GM10266 (cell line): ENCODE results near the gene PPARD.
A peak's percentile ranks its signal among the peaks of the same experiment; 100 is the strongest.

Source experiments
- DNase-seq: peaks from one replicate; pipeline ENCODE4 v3.0.0; 2012; ENCODE audit errors: extremely low spot score
- CTCF ChIP-seq: IDR thresholded peaks from 2 replicates; pipeline ENCODE4 v1.5.1; 2012; ENCODE audit warnings: mild to moderate bottlenecking, low read depth; ENCODE audit not compliant: control insufficient read depth, insufficient read depth; ENCODE audit errors: missing control alignments

Gene PPARD

GRCh38 chr6:35297601-35298481, 44.5 kb upstream of the PPARD start, which contains the start of gene DEF6:
Gene DEF6, plus strand, starts transcription at chr6:35297818. Its CDS starts 39 bp downstream, at chr6:35297857.
- TF ChIP-seq CTCF: peak; percentile 94
- peak; percentile 90 for DNase-seq

GRCh38 chr6:35298625-35299140, 43.7 kb upstream of the PPARD start:
- no peak for TF ChIP-seq CTCF

GRCh38 chr6:35299674-35300073, 42.7 kb upstream of the PPARD start:
- DNase-seq: no peak
- no peak for TF ChIP-seq CTCF

More at GRCh38 chr6:35298625-35299140, 43.7 kb upstream of the PPARD start:
- DNase-seq: no peak

GRCh38 chr6:35300848-35301247, 41.5 kb upstream of the PPARD start:
- DNase-seq: no peak
- TF ChIP-seq CTCF: no peak

- no peak for TF ChIP-seq CTCF
- DNase-seq: peak; percentile 83
These were observed 39.6 kb upstream of the PPARD start for GRCh38 chr6:35302604-35303241.

- DNase-seq: no peak
- TF ChIP-seq CTCF: no peak
These were observed 38.1 kb upstream of the PPARD start for GRCh38 chr6:35304299-35304698.
